Activated B cell treated with CpG ODN at 0.5 μM for 24 hours (primary cell): Measurements from ENCODE around the gene C19orf73. TPM values are rescaled to one million over a fixed set of nuclear protein-coding genes. Genes with fewer than 3 reads are reported as not detected.

ENCODE experiments used
- ATAC-seq: fragments of 200-7000 bp; cut with Tn5 transposase; one replicate; pipeline ENCODE4 v1.10.0; 2021; ENCODE audit warnings: low read depth, mild to moderate bottlenecking, moderate library complexity
- CTCF ChIA-PET: fragments of 350-600 bp; sonication (Branson Sonifier 250); formaldehyde crosslinking; loops from one replicate; lab custom pipeline; 2021; ENCODE audit warnings: antibody characterized with exemption; lab: Charles Lee
- POLR2A ChIA-PET: fragments of 350-600 bp; sonication (Branson Sonifier 250); formaldehyde crosslinking; loops from one replicate; lab custom pipeline; 2021; ENCODE audit warnings: antibody characterized with exemption; lab: Charles Lee
- DNase-seq: peaks from one replicate; pipeline ENCODE4 v3.0.0; 2022
- H3K27ac Mint-ChIP-seq: one replicate; pipeline ENCODE4 v1.8.0; 2020; ENCODE audit warnings: mixed read lengths
- H3K27me3 Mint-ChIP-seq: one replicate; pipeline ENCODE4 v1.8.0; 2021; ENCODE audit warnings: mixed read lengths
- H3K36me3 Mint-ChIP-seq: one replicate; pipeline ENCODE4 v1.8.0; 2021; ENCODE audit warnings: low read depth, mixed read lengths
- H3K4me1 Mint-ChIP-seq: one replicate; pipeline ENCODE4 v1.8.0; 2021; ENCODE audit warnings: mixed read lengths
- H3K4me3 Mint-ChIP-seq: one replicate; pipeline ENCODE4 v1.8.0; 2020; ENCODE audit warnings: mild to moderate bottlenecking, mixed read lengths
- H3K9me3 Mint-ChIP-seq: one replicate; pipeline ENCODE4 v1.8.0; 2020; ENCODE audit warnings: mixed read lengths
- CTCF ChIP-seq: fragments of 200-600 bp; IDR thresholded peaks from one replicate; pipeline ENCODE4 v1.8.0; 2022; ENCODE audit warnings: antibody characterized with exemption, mild to moderate bottlenecking
- intact Hi-C: fragments of 100-400 bp; cut with micrococcal nuclease; formaldehyde crosslinking; loops from one replicate; pipeline ENCODE4 v1.15.1; 2024
- total RNA-seq: library from RNA; stranded (reverse); gene quantifications from 2 replicates; pipeline ENCODE4 v1.2.3, GENCODE V29; 2022

The C19orf73 gene
- total RNA-seq, 1 donor from 2014 or later, result 0.98 TPM

- POLR2A ChIA-PET, result interaction anchor here (0.6 kb wide), 2 partner anchors 63 to 135 kb away, joined by 3 read pairs; no protein-coding TSS in a partner anchor
- Mint-ChIP-seq H3K27me3 (peaks cover 34% of the 10 kb centered on the region), H3K4me1 (peaks cover 12% of the 10 kb centered on the region), H3K4me3 (peak overlapping the region; percentile 65), H3K27ac (no peak overlapping the region), H3K9me3 (no peaks in the 10 kb centered on the region), H3K36me3 (no peaks in the 10 kb centered on the region)
- no peak for DNase-seq
- CTCF ChIA-PET, result interaction anchor here (0.7 to 1.1 kb wide), 2 partner anchors 37 to 69 kb away, joined by 3 to 4 read pairs; no protein-coding TSS in a partner anchor
- intact Hi-C loops, result no loop called here
- ATAC-seq, result peak; percentile 95
- no peak for TF ChIP-seq CTCF
Observed at GRCh38 chr19:49142866-49143335, 24.0 kb upstream of the C19orf73 start.

GRCh38 chr19:49141352-49141751, 22.4 kb upstream of the C19orf73 start:
- no peak for TF ChIP-seq CTCF

GRCh38 chr19:49140951-49141350, 22.0 kb upstream of the C19orf73 start:
- CTCF ChIA-PET, result no interaction called here
- intact Hi-C loops, result no loop called here
- H3K9me3 Mint-ChIP-seq, result no peaks in the 10 kb centered on the region

More at GRCh38 chr19:49141352-49141751, 22.4 kb upstream of the C19orf73 start:
- intact Hi-C loops, result no loop called here
- DNase-seq (no peak), ATAC-seq (no peak)
- Mint-ChIP-seq H3K27me3 (peaks cover 31% of the 10 kb centered on the region), H3K27ac (no peak overlapping the region), H3K36me3 (no peaks in the 10 kb centered on the region), H3K9me3 (no peaks in the 10 kb centered on the region), H3K4me3 (no peak overlapping the region), H3K4me1 (peaks cover 12% of the 10 kb centered on the region)
- CTCF ChIA-PET, result no interaction called here
- POLR2A ChIA-PET, result no interaction called here

GRCh38 chr19:49136771-49137171, 17.8 kb upstream of the C19orf73 start:
- H3K9me3 Mint-ChIP-seq, result no peaks in the 10 kb centered on the region
- no peak for DNase-seq
- ATAC-seq, result no peak
- no peaks in the 10 kb centered on the region for H3K36me3 Mint-ChIP-seq
- no peak overlapping the region for H3K27ac Mint-ChIP-seq
- peaks cover 39% of the 10 kb centered on the region for H3K27me3 Mint-ChIP-seq
- POLR2A ChIA-PET, result interaction anchor here (0.6 kb wide), 1 partner anchor 507 kb away, joined by 3 read pairs; no protein-coding TSS in a partner anchor
- H3K4me1 Mint-ChIP-seq, result peaks cover 10% of the 10 kb centered on the region
- TF ChIP-seq CTCF, result no peak
- intact Hi-C loops, result no loop called here
- CTCF ChIA-PET, result interaction anchor here (0.8 kb wide), 1 partner anchor 23 kb away, joined by 3 read pairs; the partner anchor contains the start of gene LIN7B
- no peak overlapping the region for H3K4me3 Mint-ChIP-seq

More at GRCh38 chr19:49140951-49141350, 22.0 kb upstream of the C19orf73 start:
- H3K4me1 Mint-ChIP-seq, result peaks cover 10% of the 10 kb centered on the region
- H3K27ac Mint-ChIP-seq, result no peak overlapping the region
- DNase-seq (no peak), ATAC-seq (no peak)
- POLR2A ChIA-PET, result interaction anchor here (1.1 kb wide), 1 partner anchor 58 kb away, joined by 8 read pairs; no protein-coding TSS in a partner anchor
- H3K36me3 Mint-ChIP-seq, result no peaks in the 10 kb centered on the region
- TF ChIP-seq CTCF, result no peak
- peaks cover 30% of the 10 kb centered on the region for H3K27me3 Mint-ChIP-seq
- no peak overlapping the region for H3K4me3 Mint-ChIP-seq

GRCh38 chr19:49135686-49136085, 16.7 kb upstream of the C19orf73 start:
- Mint-ChIP-seq H3K36me3 (no peaks in the 10 kb centered on the region), H3K4me3 (no peak overlapping the region), H3K9me3 (no peaks in the 10 kb centered on the region), H3K27ac (no peak overlapping the region), H3K27me3 (peaks cover 35% of the 10 kb centered on the region), H3K4me1 (peaks cover 10% of the 10 kb centered on the region)
- DNase-seq, result no peak
- intact Hi-C loops, result no loop called here
- ChIA-PET CTCF (no interaction called here), POLR2A (interaction anchor here (0.7 kb wide), 1 partner anchor 170 kb away, joined by 3 read pairs; no protein-coding TSS in a partner anchor)
- no peak for TF ChIP-seq CTCF
- ATAC-seq, result no peak
